NCI-H524 (cell line): ENCODE data around the gene SLCO1A2.

Source experiments
- DNase-seq, 2 experiments: peaks; one replicate each; lab custom pipeline; 2025; lab: John Stamatoyannopoulos, UW

SLCO1A2 gene

DNA sequence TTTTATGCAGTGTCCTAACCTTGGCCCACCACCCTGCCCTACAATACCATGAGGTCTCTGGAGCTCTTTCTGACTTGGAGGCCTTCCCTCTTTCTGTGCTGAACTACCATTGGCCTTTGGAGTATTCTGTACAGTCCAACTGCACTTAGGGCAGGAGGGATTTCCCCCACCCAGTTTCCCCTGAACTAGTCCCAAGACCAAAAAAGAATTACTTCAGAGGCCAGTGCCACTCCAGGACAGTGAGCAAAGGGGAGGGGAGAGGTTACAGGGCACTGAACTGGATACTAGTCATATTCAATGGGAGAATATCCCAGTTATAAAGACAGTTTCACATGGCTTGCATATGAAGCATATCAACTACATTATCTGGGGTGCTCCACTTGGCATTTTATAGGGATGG, 6.1 kb downstream of the SLCO1A2 start:
- DNase-seq = no peak

DNA sequence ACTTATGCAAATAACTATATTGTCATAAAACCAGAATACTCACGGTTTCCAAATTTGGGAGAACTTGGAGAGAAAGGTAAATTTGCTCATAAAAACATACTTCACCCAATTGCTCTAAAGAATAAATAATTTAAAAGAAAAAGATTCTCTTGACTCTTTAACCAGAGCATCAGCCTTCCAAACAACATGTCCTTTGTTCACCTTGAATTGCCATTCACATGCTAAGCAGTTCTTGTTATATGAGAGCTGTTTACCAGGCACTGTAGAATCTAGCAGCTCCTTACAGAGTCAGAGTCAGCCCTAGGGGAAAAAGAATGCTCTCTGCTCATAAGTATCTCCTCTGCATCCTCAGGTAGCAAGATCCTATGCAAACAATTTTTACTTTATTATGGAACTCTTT, 10.2 kb downstream of the SLCO1A2 start:
- DNase-seq = no peak

DNA sequence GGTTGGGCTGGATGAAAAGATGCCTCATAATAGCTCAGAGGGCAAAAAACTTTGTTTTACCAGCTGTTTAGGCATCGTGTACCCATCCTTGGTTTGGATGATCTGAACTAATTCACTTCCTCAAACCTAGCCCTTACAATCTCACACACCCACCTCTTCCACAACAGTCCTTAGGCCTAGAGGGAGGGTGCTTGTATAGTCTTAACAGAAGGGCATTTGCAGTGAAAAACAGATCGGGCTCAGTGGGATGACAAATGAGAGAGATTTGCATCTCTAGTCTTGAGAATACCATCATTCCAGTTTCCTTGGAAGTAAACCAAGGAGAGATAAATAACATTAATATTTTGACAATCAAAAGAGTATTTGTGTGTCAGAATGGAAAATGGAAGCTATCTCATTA, 11.0 kb downstream of the SLCO1A2 start:
- DNase-seq = no peak

DNA sequence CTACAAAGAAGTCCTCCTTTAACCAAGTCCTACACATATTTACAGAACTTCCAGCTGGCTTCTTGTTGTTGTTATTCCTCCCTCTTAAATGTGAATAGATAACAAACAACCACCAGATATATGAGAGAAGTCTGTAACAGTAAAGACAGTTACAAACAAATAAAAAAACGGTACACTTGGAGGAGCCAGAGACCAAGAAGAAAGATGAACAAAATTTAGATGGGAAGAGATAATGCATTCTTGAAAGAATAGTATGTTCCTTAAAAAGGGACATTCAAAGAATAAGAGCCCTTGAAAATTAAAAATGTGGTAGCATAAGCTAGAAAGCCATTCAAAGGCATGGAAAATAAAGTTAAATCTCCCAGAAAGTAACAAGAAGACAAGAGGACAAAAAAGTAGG, 25.9 kb downstream of the SLCO1A2 start:
- no peak for DNase-seq

DNA sequence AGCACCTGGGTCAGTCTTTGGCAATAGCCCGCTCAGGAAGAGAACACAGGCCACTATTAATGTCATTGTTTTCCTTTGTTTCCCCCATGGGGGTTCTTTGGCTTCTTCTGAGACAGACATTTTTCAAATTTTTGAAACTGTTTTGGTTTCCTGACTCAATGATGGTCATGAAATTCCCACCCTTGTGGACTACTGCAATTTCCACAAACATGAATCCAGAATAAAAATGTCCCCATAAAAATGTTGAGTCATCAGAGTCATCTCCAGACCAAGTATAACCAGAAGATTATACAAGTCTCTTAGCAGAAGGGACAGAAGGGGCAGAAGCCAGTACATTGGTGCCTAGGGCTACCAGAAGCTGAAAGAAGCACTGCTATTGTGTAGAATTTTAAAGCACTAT, 29.1 kb downstream of the SLCO1A2 start:
- no peak for DNase-seq

DNA sequence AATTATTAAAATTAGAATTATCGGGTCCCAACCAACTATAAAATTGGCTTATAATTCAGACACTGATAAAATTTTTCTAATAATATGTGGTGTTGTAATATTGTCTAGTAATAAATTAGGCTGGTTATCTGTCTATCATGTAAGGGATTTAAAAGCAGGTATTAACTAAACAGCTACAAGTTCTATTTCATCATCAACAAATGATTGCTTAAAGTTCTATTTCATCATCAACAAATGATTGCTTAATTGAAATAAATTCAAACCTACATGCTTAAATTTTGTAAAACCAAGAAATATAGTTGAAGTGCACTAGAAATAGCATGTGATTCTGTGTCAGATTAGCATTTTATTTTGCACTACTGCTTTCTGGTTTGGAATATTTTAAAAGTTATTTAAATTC, 34.1 kb downstream of the SLCO1A2 start:
- DNase-seq = no peak

DNA sequence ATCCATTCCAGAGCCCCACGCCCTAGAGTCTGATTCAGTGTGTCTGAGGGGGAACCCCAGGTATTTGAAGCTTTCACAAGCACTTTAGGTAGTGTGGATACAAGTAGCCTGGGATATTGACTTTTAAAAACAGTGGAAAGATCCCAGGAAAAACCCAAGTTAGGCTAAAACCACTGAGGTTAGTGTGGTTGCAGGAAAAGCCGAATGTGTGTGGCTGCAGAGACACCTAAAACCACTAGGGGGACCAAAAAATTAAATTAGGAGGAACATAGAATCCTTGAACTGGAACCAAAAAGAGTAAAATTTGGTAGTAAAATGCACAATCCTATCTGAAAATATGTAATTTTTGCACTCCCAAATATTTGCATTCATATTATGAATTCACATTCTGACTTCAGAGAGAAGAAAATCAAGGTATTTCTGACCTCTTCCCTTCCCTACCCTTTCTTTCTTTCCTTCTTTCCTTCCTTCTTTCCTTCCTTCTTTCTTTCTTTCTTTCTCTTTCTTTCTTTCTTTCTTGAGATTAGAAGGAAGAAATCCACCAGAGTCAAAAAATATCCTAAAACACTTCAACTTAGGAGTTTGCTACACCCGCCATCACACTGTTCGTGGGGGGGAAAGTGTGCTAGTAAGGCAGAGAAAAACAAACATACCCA, 37.8 kb downstream of the SLCO1A2 start:
- DNase-seq = peak in 1 of 2 experiments; percentile 15

DNA sequence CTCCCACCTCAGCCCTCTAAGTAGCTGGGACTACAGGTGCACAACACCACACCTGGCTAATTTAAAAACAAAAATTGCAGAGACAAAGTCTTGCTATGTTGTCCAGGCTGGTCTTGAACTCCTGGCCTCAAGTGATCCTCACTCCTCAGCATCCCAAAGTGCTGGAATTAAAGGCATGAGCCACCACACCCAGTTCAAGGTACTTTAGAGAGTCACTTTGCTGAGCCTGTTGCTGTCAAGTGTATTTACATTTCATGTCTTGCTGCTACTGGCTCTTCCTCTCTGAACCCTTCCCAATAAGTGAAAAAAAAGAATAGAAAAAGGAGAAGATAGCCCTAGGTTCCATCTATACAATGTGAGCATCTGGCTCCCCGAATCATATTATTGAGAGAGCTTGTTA, 38.4 kb downstream of the SLCO1A2 start:
- DNase-seq = no peak

DNA sequence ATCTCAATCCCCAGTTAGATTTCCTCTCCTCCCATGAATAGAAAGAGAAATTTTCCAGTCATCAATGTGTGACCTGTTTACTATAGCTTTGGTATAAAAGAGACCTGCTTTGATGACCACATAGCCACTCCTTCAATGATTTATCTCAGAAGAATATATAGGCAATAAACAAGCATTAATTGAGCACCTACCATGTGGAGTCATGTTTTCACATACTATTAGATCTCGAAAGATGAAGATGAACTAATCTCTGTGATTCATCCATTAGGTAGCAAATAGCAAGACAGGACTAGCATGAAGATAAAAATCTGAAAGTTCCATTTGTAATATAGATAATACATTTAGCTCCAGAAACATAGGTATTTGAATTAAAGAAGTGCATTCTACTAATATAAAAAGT, 40.5 kb downstream of the SLCO1A2 start:
- no peak for DNase-seq

DNA sequence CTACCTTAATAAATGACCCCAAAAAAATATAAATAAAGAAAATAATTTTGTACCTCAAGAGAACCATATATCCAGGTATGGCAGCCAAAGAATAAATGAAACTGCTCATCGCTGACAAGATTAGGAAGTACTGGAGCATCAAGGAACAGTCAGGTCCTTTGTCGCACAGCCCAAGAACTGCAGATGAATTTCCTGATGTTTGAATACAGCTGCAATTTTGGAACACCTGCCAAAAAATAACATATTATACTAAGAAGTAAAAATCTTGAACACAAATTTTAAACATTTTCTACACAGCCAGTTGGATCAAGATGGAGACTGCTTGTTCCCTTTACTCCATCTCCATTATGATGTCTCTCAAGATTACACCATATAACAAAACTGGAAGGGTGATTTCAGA, 42.6 kb downstream of the SLCO1A2 start:
- DNase-seq = no peak

DNA sequence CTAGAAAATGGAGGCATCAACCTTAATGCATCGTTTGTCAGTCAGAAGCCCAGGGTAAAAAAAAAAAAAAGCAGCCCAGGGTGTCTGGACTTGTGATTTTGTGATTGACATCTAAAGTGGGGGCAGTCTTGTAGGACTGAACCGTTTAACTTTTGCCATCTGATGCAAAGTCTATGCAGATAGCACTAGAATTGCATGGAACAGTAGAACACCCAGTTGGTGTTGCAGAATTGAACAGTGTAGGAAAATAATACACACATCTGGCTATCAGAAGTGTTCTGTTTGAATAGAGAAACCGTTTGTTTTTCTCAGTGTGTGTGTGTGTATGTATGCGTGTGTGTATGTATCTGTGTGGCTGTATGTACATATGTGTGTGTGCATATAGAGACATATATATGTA, 45.0 kb downstream of the SLCO1A2 start:
- no peak for DNase-seq

DNA sequence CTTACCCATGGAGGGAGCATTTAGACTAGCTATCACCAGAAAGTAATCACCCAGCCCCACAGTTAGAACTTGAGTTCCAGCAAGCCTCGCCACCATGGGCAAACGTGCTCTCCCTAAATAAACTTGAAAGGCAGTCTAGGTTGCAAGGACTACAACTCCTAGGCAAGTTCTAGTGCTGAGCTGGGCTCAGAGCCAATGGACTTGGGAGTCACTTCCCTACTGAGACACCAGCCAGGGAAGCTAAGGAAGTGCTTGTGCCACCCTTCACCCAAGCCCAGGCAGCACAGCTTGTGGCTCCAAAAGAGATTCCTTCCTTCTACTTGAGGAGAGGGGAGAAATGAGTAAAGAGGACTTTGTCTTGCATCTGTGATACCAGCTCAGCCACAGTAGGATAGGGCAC, 57.9 kb downstream of the SLCO1A2 start:
- DNase-seq = no peak

DNA sequence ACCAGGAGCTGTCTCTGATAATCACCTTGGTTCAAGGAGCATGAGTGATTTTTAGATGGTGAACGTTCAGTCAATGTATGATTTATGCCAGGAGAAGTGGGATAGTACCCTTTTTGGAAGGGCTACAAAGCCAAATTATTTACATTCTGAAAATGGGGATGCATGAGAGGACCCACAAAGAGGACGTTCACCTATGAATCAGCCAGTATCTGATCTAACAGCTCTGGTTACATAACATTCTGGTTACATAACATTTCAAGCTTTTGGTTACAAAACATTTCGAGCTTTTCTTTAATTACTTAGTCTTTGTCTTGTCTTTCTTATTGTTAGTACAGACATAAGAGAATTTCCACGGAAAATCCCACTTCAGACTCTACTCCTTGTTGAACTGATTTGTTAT, 68.8 kb downstream of the SLCO1A2 start:
- DNase-seq = no peak

DNA sequence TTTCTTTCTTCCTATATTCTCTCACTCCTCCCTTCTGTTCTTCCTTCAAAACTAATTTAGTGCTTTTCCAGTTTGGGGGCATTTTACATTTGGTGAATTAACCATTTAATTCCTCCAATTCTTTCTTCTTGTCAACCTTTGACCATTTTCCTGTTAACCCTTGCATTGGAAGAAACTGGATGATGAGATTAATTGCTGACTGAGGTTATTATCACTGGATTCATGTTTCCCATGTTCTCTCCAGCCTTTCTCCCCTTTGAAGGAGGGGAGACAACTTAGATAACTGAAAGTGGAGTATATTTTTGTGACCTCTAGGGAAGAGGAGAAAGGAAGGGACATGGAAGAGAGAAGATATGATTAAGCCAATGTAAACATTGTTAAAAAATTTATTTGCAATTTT, 70.5 kb downstream of the SLCO1A2 start:
- no peak for DNase-seq

DNA sequence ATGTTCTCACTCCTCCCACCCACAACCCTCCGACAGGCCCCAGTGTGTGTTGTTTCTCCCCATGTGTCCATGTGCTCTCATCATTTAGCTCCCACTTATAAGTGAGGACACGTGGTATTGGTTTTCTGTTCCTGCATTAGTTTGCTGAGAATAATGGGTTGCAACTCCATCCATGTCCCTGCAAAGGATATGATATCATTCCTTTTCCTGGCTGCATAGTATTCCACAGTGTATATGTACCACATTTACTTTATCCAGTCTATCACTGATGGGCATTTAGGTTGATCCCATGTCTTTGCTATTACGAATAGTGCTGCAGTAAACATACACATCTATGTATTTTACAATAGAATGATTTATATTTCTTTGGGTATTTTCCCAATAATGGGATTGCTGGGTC, 77.5 kb downstream of the SLCO1A2 start:
- no peak for DNase-seq

DNA sequence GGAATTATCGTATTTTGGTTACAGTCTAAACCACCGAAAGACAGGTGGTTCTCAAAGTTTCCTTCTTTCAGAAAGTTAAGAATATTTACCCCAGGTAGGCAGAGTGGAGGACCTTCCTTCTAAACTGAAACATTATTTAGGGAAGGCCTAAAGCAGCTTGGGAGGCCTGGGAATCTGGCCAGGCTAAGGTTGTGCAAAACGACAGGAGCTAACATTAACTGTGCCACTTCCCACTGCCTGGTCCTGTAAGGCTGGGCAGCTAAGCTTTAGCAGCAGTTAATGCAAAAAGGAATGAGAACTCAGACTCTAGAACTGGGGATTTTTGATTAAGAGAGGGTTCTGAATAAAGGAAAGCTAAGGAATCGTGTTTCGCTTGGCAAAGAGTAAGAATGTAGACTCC, 82.6 kb downstream of the SLCO1A2 start:
- no peak for DNase-seq

DNA sequence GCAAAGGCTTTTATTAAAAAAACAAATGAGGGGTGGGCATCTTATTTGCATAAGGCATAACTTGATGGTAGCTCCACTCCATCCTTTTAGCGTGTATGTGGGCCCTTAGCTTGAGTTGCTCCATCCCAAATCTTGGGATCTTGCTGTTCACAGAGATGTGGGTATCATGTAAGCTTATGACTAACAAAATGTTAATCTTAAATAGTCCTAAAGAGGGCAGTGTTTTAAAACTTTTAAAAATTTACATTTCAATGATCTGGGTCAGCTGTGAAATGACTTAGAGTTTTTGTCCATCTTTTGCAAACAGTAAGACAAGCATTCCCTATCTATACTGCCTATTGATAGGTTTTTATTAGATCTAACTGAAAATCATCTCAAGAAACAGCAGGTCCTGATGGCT, 86.0 kb downstream of the SLCO1A2 start:
- DNase-seq = peak in 1 of 2 experiments; percentile 26

DNA sequence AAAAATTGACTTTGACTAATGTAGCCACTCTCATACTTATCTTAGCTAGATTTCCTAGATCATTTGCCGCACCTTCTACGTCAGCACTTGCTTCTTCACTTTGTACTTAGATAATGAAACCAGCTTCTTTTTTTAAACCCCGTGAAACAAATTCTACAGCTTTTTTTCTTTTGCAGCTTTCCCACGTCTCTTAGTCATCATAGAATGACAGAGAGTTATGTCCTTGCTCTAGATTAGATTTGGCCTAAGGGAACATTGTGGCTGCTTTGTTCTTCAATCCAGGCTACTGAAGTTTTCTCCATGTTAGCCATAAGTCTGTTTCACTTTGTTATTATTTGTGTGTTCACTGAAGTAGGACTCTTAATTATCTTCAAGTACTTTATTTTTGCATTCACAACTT, 94.9 kb downstream of the SLCO1A2 start:
- no peak for DNase-seq

DNA sequence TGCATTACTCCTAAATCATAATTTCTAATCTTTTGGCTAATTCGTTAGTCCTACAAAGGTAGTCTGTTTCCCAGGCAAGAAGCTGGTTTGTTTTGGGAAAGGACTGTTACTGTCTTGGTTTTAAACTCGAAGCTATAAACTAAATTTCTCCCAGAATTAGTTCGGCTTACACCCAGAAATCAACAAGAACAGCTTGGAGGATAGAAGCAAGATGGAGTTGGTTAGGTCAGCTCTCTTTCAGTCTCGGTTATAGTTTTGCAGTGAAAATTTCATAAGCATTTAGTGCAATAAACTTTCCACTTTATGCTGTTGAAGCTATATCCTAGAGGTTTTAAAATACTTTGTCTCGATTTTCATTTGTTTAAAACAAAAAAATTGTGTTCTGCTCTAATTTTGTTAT, 100.3 kb downstream of the SLCO1A2 start:
- no peak for DNase-seq

DNA sequence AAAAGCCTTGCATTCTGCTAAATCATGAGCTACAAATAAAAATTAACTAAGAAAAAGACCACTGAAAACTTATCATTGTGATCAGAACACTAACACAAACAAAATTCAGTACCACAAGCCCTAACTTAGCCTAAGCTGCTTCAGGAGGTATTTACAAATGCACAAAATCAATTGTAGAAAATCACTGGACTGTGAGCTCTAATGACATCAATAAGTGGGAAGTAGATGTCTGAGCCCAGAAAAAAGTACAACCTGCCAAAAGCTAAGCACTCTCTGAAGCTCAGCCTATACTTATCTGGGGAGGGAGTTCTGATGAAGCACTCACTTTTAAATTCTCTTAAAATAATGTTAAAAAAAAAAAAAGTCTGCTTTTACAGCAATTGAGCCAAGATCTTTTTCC, 110.8 kb downstream of the SLCO1A2 start:
- no peak for DNase-seq

DNA sequence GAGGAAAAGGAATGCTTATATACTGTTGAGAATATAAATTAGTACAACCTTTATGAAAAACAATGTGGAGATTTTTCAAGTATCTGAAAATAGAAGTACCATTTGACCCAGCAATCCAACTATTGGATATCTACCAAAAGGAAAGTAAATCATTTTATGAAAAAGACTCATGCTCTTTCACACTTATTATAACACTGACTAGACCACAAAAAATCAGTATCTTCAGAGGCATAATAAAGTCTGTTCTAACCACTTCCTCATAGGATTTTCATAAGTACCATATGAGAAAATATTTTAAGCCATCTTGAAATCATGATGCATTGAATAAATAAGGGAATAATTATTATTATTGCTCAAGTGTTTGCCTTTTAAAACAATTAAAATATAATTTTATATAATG, 112.9 kb downstream of the SLCO1A2 start:
- no peak for DNase-seq

DNA sequence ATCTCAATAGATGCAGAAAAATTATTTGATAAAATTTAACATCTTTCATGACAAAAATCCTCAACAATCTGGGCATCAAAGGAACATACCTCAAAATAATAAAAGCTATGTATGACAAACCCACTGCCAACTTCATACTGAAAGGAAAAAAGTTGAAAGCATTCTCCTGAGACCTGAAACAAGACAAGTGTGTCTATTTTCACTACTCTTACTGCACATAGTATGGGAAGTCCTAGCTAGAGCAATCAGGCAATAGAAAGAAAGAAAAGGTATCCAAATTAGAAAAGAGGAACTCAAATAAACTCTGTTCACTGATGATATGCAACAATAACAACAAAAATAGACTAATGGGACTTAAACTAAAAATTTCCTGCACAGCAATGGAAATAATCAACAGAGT, 113.6 kb downstream of the SLCO1A2 start:
- DNase-seq = no peak

DNA sequence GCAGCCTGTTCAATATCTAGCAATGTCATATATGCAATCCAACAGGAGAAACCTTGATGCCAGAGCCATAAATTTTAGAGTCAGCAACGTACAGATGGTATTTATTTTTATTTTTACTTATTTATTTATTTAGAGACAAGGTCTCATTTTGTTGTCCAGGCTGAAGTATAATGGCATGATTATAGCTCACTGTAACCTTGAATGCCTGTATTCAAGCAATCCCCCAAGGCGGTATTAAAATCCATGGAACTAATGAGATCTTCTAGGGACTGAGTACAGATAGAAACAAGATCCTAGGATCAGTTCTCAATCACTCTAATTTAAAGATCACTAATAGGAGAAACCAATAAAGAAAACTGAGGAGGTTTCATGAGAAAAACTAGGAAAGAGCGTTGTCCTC, 114.5 kb downstream of the SLCO1A2 start:
- DNase-seq = no peak

DNA sequence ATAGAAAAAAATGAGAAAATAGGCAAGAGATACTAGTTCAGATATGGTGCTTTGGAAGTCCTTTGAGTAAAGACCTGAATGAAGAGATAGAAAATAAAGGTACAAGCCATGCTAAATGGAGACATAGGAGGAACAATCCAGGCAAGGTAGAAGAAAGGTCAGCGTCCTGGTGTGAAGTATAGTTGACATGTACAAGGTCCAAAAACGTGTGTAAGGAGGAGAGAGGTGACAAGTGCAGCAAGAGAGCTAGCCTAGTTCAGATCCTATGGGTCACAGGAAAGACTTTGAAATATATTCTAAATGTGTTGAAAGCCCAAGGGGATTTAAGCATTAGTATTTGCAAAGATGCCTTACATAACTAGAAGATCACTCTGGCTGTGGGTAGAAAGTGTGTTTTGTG, 115.5 kb downstream of the SLCO1A2 start:
- DNase-seq = no peak
